Posterior vena cava (tissue), 2 donors: ENCODE data around the gene GARIN5A. TPM values are rescaled to one million over a fixed set of nuclear protein-coding genes. Genes with fewer than 3 reads are reported as not detected.
"Not testable (repeated sequence)": the region's sequence is repeated elsewhere in the genome, so short reads cannot be mapped to it uniquely, and the experiment has no call there.

ENCODE experiments used
- DNase-seq: peaks from one replicate; pipeline ENCODE4 v3.0.0-alpha.2; 2020; ENCODE audit warnings: low spot score
- intact Hi-C, 2 donors: fragments of 100-400 bp; cut with DNase I; formaldehyde crosslinking; loops; one replicate each; pipeline versions ENCODE4 v1.14.1 to v1.14.2; 2022 to 2023
- total RNA-seq, 2 donors: library from RNA; stranded (reverse); fragmentation: NEBNext Ultra II Directional; extraction: Animal tissue kit (Norgen Biotek cat#: 25700); gene quantifications; one replicate each; pipeline ENCODE4 v1.2.1, GENCODE V29; 2021
- donor health status: DM: yes; HTN: yes; CAD: no.
- donor health status: DM: yes; HTN: yes; CAD: no.

Gene GARIN5A
- total RNA-seq, 2 donors from 2014 or later, result not detected

DNA sequence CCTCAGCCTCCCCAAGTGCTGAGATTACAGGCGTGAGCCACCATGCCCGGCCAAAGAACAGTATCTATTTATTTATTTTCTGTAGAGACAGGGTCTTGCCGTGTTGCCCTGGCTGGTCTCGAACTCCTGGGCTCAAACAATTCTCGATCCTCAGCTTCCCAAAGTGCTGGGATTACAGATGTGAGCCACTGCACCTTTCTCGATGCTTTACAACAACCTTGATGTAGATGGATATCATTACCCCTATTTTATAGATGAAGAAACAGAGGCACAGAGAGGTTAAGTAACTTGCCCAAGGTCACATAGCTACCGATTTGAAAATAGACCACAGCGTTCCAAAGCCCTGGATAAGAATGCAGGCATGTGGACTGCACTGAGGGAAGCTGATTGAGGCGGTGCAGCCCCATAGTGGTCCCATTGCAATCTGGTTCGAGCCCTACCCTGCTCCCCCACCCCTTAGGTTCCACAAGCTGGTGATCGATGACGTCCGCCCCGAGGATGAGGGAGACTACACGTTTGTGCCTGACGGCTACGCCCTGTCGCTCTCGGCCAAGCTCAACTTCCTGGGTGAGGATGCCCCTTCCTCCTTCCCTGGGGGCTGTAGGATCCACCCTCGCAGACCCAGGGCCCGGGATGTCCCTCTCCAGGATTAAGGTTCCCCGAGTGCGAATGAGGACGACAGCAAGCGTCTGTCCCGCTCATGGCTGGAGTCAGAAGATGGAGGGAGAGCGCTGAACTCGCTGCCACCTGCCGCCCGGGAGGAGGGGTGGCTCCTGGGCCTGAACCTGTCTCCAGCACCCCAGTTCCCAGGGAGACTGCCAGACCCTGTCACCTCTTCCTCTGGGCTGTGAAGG, 26.1 kb downstream of the GARIN5A start:
- DNase-seq, result no peak
- intact Hi-C loops, result no loop called here

DNA sequence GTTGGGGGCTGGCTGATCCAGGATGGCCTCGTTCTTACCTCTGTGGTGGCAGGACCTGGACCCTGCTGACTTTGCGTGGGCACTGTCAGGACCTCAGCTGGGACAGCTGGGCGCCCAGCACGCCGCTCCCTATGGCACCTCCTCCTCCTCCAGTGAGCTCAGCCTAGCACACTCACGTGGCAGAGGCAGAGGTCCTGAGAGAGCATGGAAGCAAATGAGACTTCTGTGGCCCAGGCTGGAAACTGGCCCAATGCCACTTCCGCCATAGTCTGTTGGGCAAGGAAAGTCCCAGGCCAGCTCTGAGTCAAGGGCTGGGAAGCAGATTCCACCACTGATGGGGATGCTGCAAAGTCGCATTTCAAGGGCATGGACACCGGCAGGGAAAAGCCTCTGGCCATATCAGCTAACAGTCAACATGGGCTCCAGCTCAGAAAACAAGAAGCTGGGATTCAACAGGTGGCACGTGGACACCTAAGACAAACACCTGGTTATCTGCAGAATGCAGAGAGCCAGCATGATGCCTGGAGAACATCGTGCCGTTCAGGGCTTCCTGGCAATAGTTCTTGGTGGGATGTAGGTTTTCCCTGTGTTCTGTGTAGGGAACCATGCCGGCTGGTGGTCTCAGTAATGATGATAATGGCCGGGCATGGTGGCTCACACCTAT, 27.3 kb downstream of the GARIN5A start:
- intact Hi-C loops, result no loop called here
- no peak for DNase-seq

DNA sequence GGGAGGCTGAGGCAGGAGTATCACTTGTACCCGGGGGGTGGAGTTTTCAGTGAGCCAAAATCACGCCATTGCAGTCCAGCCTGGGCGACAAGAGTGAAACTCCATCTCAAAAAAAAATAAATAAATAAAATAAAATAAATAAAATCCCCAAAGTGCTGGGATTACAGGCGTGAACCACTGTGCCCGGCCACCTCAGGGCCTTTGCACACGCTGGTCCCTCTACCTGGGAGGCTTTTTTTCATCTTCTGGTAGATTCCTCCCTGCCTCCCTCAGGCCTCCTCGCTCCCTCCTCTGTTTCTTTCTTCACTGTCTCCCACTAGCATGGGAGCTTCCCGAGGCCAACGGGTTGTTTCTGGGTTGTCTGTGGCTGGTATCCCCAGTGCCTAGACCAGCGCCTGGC, 28.9 kb downstream of the GARIN5A start:
- DNase-seq, result no peak
- intact Hi-C loops, result no loop called here

DNA sequence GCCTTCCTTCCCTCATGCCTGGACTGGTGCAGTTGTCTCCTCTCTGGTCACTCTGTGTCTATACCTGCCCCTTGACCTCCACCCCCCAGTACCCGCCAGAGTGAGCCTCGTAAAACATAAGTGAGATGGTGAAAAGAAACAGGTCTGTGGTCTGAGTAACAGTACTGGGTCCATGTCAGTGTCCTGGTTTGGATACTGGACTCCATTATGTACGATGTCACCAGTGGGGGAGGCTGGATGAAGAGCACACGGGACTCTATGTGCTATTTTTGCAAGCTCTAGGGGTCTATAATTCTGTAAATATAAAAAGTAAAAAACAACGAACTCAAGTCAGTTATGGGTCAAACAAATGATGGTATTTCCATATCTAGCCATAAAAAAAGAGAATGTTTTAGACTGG, 29.6 kb downstream of the GARIN5A start:
- intact Hi-C loops, result no loop called here
- DNase-seq, result no peak

DNA sequence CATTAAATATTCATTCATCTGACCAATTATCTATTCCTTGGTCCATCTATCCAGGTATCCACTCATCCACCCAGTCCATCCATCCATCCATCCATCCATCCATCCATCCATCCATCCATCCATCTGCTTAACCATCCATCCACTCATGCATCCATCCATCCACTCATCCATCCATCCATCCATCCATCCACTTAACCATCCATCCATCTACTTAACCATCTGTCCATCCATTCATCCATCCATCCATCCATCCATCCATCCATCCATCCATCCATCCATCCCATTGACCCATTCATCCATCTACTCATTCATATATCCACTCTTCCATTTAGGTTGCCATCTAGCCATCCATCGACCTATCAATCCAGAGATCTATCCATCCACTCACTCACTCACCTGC, 32.6 kb downstream of the GARIN5A start:
- DNase-seq, result no peak
- intact Hi-C loops, result no loop called here

DNA sequence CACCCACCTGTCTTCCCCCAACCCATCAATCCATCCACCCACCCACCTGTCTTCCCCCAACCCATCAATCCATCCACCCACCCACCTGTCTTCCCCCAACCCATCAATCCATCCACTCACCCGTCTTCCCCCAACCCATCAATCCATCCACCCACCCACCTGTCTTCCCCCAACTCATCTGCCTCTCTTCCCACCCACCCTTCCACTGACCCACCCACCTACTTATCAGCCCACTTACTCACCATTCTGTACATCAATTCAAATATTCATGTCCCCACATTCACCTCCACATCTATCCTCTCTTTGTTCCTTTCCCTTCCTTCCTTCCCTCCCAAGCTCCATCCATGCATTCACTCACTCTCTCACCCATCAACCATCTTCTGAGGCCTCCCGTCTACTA, 37.5 kb downstream of the GARIN5A start:
- DNase-seq, intact Hi-C loops: not testable (repeated sequence)

DNA sequence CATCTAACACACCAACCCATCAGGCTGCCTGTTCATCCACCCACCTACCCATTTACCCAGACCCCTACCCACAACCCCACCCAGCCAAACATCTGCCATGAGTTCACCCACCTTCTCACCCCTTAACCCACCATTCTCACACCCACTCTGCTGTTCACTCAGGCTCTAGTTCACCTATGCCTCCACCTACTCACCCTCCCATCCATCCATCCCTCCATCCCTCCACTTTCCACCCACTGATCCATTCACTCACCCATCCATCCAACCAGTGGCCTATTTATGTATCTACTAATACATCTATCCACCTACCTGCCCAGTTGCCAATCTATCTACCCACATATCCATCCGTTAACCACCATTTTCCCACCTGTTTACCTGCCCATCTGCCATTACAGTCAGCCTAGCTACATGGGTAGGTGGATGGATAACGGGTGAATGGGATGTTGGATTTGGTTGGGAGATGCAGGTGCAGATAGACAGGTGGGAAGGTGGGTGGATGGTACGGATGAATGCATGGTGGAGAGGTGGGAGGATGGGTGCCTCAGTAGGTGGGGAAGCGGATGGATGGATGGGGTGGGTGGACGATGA, 38.7 kb downstream of the GARIN5A start:
- DNase-seq, result no peak
- intact Hi-C loops, result no loop called here

DNA sequence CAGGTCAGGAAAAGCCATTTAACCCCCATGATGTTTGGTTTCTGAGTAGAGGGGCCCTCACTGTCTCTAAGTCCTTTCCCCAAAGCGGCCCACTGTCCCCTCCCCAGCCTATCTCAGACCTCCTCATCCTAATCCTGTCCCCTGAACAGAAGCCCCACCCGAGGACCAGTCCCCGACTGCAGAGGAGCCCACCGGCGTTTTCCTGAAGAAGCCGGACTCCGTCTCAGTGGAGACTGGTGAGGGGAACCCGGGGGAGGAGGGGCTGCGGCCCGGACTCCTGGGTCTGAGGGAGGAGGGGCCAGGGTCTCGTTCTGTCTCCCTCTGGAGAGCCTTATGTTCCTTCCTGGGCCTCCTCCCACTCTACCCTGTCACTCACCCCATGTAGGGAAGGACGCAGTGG, 41.0 kb downstream of the GARIN5A start:
- DNase-seq, result no peak
- intact Hi-C loops, result no loop called here

DNA sequence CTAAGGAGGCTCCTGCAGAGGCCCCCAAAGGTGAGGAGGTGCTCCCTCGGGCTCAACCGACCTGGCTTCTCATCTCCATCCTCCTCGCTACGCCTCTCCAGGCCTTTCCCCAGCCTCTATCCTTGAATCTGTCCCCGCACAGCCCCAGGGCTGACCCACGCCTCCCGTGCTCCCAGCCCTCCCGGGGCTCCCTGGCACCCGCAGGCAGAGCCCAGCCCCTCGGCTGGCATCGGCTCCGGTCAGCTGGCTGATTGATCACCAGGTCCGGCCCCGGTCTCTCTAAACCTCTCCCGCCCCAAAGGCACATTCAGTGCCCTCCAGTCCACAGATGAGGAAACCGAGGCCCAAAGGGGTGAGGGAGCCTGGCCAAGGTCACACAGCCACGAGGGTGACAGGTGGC, 41.4 kb downstream of the GARIN5A start:
- intact Hi-C loops, result no loop called here
- no peak for DNase-seq

DNA sequence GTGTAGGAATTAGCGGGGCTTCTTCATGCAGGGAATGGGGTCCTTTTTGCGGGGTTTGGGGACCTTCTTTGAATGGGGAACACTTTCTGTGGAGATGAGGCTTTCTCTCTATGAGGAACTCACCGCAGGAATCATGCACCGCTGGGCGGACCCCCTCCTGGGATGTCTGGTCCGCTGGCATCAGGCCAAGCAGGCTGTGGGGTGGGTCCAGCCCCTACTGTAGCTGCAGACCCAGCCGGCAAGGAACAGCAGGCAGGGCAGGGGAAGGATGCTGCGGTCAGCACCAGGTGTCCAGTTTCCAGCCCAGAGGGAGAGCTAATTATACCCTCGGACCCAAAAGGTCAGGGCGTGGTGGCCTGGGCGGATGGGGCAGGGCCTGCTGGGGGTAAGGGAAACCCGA, 42.1 kb downstream of the GARIN5A start:
- no peak for DNase-seq
- intact Hi-C loops, result no loop called here

DNA sequence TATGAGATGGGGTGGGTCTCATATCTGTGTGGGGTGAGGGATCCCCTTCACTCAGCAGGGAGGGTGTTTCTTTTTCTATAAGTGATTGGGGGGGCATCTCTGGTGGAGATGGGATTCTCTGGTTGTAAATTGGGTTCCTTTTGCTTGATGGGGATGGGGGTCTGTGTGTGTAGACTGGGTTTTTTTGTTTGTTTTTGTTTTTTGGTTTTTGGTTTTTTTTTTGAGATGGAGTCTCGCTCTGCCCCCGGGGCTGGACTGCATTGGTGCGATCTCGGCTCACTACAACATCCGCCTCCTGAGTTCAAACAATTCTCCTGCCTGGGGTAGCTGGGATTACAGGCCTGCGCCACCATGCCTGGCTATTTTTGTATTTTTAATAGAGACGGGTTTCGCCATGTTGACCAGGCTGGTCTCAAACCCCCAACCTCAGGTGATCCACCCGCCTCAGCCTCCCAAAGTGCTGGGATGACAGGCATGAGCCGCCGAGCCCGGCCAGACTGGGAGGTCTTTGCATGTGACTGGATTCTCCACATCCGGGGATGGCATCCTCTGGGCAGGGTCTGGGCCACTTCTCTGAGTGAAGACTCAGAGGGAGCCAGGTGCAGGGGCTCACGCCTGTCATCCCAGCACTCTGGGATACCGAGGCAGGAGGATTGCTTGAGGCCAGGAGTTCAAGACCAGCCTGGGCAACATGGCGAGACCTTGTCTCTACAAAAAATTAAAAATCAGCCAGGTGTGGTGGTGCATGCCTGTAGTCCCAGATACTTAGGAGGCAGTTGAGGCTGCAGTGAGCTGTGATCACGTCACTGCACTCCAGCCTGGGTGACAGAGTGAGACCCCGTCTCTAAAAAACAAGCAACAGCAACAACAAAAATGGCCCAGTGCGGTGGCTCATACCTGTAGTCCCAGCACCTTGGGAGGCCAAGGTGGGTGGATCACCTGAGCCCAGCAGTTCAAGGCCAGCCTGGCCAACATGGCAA, 43.2 kb downstream of the GARIN5A start:
- intact Hi-C loops, result no loop called here
- no peak for DNase-seq

DNA sequence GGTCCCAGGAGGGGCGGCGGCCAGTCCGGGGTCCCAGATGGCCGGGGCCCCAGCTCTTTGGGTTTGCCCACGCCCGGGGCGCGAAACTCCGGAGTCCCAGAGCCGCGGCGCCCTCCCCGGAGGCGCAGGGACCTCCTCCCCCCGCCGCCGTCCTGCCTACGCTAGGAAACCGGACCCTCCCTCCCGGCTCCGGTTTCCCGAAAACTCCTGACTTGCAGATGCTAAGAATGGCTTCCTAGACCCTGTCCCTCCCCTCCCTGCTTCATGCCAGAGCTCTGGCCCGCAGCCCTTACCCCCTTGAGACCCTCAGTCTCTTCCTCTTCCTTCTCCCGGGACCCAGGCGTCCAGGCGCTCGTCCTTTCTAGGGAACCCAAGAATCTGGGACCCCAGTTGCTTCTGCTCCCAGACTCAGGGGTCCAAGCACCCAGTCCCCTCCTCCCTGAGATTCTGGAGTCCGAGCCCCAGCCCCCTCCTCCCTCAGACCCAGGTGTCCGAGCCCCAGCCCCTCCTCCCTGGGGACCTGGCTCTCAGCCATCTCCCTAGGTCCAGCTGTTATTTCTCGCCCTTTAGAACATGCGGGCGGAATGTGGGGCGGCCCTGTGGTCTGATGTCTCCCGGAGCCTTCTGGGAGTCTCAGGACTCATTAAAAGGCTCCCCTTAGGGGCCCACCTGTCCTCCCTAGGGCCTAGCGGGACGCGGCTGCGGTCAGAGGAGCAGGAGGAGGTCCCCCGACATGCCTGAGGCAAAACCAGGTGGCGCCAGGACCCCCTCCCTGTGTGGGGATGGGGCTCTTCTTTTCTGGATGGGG, 44.2 kb downstream of the GARIN5A start, which contains the start of gene MYBPC2:
MYBPC2 (plus strand) TSS at position 672 of the 808 bp plus-strand sequence; CDS start at position 734, 62 bp downstream.
- intact Hi-C loops, result no loop called here
- no peak for DNase-seq

DNA sequence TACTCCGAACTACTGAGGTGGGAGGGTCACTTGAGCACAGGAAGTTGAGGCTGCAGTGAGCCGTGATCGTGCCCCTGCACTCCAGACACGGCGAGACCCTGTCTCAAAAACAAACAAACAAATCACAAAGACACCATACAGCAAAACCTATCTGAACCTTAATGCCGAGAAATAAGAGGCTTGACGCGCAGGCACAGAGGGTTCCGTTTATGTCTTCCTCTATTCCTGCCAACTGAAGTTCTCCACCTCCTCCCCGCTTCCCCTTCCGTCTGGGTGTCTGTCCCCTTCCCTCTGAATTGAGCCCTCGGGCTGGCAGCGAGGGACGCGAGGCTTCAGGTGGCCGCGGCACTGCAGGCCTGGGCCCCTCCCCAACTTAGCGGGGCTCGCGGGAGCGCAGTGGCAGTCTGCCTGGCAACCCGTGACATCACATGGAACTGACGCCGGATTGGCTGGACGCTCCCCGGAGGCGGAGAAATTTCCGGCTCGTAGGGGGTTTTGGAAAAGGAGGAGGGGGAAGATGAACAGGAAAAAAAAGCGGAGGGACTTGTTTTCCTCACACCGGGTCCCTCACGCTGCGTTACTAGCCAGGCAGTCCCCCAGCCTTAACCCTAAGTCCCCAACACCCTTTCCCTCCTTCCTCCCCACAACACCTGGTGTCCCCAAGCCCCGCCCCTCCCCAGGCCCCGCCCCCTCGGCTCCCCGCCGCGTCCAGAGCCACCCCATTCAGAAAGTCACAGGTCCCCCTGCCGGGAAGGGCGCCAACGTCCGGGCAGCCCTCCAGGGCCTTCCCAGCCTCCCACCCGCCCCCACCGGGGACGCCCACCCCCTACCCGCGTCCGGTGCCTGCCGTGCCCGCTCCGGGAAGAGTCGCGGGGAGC, 45.1 kb downstream of the GARIN5A start:
- intact Hi-C loops, result no loop called here
- peak; percentile 95 for DNase-seq

DNA sequence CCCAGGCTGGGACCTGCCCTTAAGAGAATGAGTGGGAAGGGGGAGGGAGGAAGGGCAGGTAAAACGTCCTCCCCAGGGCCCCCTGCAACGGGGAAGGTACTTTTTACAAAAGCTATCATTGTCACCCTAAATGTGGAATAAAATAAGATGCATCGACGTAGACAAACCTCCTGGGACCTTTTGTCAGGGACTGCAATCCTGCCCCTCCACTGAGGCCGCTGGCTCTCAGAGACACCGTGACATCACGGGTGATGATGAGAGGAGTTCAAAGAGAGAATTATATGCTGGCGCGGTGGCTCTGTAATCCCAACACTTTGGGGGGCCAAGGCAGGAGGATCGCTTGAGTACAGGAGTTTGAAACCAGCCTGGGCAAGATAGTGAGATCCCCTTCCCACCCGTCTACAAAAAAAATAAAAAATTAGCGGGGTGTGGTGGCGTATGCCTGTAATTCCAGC, 45.7 kb downstream of the GARIN5A start:
- intact Hi-C loops, result no loop called here
- DNase-seq, result no peak

DNA sequence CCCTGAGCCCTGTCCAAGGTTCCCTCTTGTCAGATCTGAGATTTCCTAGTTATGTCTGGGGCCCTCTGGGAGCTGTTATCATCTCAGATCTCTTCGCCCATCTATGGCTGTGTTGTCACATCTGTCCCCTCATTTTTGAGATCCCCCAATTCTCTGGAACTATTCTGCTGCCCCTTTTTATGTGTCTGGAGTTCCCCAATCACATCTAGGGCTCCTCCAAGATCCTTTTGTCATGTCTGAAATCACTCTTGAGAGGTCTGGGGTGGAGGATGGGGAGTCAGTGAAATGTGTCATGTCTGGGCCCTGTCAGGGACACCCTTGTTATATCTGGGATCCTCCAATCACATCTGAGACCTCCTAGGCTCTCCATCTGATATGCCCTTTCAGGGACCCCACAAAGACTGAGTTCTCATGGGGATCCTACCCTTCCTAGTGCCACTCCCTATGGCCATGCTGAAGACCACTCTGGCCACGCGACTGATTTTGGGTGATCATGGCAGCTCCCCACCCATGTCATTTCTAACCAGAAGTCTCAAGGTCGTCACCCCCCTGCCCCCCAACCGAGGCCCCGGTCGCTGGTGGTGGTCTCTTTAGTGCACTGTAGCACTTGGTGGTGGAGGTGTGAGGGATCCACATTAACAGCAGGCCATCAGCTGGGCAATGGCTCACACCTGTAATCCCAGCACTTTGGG, 47.7 kb downstream of the GARIN5A start:
- DNase-seq, result no peak
- intact Hi-C loops, result no loop called here

DNA sequence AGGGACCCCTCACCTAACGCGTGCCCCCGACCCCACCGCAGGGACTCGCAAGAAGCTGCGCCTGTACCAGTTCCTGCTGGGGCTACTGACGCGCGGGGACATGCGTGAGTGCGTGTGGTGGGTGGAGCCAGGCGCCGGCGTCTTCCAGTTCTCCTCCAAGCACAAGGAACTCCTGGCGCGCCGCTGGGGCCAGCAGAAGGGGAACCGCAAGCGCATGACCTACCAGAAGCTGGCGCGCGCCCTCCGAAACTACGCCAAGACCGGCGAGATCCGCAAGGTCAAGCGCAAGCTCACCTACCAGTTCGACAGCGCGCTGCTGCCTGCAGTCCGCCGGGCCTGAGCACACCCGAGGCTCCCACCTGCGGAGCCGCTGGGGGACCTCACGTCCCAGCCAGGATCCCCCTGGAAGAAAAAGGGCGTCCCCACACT, 48.6 kb downstream of the GARIN5A start:
- intact Hi-C loops, result no loop called here
- DNase-seq, result peak; percentile 98
